ENCODE results near the gene MIA.
A peak's percentile ranks its signal among the peaks of the same experiment; 100 is the strongest.
"Not testable (repeated sequence)": the region's sequence is repeated elsewhere in the genome, so short reads cannot be mapped to it uniquely, and the experiment has no call there.

Gene MIA

DNA sequence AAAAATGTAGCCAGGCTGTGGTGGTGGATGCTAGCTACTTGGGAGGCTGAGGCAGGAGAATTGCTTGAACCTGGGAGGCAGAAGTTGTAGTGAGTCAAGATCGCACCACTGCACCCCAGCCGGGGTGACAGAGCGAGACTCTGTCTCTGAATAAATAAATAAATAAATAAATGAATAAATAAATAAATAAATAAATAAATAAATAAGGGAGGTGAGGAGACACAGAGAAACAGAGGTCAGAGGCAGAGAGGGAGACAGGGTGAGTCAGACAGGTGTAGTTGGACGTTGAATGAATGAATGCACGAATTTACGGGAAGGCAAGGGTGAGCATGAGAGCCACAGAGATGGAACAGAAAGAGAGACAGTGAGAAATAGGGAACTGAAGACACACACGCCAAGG is 5.8 kb downstream of the MIA start:
- DNase-seq, result no peak

DNA sequence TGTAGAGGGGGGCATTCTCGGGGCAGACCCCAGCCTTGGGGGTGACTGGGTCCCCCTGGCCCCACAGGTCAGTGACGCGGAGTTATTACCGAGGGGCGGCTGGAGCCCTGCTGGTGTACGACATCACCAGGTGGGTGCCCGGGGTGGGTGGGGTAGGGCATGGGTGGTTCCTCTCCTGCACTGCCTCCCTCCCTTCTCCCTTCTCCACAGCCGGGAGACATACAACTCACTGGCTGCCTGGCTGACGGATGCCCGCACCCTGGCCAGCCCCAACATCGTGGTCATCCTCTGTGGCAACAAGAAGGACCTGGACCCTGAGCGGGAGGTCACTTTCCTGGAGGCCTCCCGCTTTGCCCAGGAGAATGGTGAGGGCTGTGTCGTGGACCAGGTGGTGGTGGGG is 8.4 kb downstream of the MIA start:
- DNase-seq, result no peak

DNA sequence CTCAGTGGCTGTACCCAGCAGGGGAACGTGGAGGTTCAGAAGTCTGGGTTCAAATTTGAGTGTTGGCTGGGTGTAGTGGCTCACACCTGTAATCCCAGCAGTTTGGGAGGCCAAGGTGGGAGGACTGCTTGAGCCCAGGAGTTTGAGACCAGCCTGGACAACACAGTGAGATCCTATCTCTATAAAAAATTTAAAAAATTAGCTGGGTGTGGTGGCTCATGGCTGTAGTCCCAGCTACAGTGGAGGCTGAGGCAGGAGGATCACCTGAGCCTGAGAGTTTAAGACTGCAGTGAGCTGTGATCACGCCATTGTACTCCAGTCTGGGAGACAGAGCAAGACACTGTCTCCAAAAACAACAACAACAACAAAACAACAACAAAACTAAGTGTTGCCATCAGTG is 8.8 kb downstream of the MIA start:
- DNase-seq, result not testable (repeated sequence)

DNA sequence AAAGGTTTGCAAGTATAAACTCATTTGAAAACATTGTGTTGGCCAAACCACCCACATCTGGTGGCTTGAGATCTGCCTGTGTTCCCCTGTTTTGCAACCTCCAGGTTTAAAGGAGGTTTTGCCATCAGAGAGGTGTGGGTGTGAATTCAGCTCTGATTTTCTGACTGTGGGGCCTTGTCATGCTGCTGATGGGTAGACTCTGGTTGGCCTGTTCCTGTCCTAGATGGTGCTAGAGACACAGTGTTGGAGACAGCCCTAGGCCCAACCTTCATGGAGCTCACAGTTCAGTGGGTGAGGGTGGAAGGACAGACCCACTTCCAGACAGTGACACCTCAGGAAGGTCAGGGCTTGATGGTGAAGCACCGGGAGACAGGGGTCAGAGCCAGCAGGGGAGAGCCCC is 10.2 kb downstream of the MIA start:
- DNase-seq, result no peak

DNA sequence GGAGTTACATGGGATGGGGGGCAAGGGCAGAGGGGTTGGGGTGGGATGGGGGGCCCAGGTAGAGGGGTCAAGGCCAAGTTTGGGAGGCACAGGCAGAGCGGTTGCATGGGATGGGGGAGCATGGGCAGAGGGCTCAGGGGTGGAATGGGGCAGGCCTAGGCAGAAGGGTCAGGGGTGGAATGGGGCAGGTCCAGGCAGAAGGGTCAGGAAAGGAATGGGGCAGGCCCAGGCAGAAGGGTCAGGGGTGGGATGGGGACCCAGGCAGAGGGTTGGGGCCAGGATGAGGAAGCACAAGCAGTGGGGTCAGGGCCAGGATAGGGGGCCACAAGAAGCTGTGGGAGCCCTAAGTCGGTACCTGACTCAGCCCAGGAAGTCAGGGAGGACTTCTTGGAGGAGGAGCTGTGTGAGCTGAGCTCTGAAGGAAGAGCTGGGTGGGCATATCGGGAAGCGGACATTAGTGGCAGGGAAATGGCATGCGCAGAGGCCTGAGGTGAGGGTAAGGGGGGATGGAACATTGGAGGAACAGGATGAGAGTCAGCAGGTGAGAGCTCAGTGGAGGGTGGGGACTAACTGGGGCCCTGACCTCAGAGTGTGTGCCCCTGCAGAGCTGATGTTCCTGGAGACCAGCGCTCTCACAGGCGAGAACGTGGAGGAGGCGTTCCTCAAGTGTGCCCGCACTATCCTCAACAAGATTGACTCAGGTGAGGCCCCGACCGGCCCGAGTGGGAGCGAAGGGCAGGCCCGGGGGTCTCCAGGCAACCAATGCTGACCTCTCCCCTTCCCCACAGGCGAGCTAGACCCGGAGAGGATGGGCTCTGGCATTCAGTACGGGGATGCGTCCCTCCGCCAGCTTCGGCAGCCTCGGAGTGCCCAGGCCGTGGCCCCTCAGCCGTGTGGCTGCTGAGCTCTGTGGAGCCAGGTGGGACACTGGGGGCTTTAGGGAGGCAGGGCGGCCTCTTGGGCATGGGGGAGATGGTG is 11.0 kb downstream of the MIA start:
- no peak for DNase-seq

DNA sequence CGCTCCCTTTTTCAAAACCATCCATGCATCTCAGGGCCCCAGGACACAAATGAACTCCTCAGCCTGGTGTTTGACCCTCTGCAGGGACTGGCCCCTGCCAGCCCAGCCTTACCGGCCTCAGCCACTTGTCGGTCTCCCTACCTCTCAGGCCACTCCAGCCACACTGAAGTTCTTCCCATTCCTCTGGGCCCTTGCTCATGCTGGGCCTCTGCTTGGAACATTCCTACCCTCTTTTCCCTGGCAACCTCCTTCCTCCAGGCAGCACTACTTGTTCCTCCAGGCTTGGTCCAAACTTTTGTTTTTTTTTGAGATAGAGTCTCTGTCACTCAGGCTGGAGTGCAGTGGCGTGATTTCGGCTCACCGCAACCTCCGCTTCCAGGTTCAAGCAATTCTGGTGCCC is 16.0 kb downstream of the MIA start:
- DNase-seq, result no peak

DNA sequence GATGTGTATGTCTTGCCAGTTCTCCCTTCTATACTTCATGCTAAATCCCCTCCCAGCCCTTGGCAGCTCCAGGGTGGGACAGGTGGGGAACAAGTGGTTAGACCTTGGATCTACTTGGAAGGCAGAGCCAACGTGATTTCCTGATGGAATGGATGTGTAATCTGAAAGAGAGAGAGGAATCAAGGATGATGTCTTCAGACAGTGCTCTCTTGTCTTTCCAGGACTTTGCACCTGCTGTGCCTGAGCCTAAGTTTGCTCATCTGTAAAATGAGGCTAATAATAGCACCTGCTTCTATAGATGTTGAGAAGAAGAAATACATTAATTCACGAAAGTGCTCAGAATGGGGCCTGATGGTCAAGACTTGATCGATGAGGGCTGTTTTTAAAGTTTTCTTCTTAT is 16.7 kb downstream of the MIA start:
- no peak for DNase-seq

DNA sequence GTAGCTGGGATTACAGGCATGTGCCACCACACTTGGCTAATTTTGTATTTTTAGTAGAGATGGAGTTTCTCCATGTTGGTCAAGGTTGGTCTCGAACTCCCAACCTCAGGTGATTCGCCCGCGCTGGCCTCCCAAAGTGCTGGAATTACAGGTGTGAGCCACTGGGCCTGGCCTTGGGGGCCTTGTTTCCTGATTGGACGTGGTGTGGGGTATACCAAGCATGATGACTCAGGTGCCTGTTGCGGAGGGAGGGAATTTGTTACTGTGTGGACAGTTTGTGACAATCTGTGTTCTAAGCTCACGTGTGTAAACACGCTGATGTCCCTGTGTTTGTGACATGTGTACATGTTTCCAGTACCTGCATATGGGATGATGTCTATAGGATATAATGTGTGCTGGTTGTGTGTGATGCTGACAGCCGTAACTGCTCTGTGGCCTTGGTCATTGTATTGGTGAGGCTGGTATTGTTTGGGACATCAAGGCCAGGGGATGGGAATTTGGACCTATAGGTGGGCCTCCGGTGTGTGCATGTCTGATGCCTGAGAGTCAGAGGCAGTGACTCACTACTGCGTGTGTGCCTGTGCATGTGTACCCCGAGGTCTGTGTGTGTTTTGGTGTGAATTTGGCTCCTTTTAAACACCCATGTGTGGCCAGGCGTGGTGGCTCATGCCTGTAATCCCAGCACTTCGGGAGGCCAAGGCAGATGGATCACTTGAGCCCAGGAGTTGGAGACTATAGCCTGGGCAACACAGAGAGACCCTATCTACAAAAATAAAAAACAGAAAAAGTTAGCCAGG is 22.0 kb downstream of the MIA start:
- DNase-seq, result no peak

DNA sequence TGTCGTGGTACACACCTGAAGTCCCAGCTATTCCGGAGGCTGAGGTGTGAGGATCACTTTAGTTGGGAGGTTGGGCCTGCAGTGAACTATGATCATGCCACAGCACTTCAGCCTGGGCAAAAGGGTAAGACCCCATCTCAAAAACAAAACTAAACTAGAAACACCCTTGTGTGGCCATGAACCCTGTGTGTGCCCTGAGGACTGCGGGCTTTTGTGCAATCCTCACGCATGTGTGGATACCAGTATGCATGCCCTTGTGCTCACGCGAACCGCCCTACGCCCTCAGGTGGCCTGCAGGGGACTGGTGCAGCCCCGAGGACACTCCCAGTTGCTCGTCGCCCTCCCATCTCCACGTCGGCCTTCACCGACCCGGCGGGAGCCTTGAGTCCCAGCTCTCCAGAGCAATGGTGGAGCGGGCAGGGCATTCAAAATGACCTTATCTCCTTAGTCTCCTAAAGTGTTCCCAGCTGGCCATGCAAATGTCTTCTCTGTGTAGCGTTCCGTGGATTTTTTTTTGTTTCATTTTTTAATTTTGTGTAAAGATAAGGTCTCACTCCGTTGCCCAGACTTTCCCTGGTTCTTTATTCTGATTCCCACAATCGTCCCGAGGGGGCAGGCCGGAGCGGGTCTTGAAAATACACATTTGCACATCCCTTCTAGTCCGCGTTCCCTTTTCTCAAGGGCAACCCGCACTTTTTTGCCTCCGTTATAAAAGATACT is 22.8 kb downstream of the MIA start:
- no peak for DNase-seq

DNA sequence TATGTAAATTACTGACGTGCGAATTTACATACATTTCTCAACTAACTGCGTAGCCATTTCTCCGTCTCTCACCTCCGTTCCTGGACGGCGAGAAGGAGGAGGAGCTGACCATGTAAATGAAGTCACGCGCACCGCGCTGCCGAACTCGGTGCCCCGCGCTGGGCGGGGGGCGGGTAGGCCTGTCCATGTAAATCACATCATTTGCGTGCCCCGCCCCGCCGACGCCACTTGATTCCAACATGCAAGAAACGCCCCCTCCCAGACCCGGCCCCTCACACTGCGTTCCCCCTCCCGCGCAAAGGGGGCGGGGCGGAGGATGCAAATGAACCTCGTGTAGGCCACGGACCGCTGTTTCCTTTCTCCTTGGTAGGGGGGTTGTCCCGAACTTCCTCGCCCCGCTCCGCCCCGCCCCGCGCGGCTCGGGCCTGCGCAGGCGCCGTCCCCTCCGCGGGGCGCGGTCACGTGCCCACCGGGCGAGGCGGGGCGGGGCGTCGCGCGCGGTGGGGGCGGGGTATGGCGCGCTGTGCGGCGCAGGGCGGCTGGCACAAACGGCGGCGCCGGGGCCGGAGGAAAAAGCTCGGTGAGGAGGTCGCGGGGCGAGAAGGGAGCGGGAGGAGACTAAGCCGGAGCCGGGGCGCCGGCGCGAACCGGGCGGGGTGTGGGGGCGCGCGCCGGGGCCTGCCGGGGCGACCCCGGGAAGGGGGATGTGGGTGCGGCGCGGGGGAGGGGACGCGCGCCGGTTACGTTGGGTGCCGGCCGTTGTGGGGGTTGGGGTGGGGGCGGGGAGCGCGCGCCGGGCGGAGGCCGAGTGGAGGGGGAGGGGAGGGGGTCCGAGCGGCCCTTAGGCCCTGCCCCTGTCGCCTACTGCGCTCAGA is 23.6 kb downstream of the MIA start, which contains the start of gene EGLN2:
TSS of gene EGLN2 (plus strand) at position 509 of the 875 bp plus-strand sequence. CDS start 1,382 bp downstream, outside the sequence.
- peak; percentile 99 for DNase-seq

DNA sequence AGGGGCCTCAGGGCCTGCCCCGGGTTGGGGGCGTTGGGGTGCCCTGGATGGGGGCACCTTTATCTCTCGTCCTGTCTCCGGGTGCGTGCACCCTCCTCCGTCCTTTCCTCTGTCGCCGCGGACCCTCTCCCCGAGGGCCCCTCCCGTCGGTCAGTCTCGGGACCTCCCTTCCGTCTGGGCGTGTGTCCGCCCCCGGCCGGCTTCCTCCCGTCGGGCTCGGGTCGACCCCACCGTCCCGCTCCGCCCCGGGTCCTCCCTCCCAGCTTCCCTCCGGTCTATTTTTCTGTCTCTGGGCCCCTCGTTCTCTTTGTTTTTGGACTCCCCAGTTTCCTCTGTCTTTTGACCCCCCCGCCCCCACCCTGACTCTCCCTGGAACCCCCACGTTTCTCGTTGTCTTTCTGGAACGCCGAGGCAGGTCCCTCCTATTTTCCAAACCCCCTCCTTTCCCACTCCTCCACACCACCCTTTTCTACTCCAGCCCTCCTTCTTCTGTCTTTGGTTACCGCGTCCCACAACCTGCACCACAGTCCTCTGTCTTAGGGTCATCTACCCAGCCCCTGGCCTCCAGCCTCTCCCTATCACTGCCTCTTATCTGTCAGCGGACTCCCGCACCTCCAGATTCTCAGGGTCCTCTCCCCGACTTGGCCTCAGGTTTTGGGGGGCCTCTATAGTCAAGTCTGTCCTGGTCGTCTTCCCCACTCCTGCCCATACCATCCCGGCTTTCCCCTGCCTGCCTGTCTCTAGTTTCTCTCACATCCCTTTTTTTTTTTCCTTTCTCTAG is 24.4 kb downstream of the MIA start:
- no peak for DNase-seq

DNA sequence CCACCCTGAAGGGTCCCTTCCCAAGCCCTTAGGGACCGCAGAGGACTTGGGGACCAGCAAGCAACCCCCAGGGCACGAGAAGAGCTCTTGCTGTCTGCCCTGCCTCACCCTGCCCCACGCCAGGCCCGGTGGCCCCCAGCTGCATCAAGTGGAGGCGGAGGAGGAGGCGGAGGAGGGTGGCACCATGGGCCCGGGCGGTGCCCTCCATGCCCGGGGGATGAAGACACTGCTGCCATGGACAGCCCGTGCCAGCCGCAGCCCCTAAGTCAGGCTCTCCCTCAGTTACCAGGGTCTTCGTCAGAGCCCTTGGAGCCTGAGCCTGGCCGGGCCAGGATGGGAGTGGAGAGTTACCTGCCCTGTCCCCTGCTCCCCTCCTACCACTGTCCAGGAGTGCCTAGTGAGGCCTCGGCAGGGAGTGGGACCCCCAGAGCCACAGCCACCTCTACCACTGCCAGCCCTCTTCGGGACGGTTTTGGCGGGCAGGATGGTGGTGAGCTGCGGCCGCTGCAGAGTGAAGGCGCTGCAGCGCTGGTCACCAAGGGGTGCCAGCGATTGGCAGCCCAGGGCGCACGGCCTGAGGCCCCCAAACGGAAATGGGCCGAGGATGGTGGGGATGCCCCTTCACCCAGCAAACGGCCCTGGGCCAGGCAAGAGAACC is 25.1 kb downstream of the MIA start:
- no peak for DNase-seq

DNA sequence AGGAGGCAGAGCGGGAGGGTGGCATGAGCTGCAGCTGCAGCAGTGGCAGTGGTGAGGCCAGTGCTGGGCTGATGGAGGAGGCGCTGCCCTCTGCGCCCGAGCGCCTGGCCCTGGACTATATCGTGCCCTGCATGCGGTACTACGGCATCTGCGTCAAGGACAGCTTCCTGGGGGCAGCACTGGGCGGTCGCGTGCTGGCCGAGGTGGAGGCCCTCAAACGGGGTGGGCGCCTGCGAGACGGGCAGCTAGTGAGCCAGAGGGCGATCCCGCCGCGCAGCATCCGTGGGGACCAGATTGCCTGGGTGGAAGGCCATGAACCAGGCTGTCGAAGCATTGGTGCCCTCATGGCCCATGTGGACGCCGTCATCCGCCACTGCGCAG is 25.7 kb downstream of the MIA start:
- DNase-seq, result no peak

DNA sequence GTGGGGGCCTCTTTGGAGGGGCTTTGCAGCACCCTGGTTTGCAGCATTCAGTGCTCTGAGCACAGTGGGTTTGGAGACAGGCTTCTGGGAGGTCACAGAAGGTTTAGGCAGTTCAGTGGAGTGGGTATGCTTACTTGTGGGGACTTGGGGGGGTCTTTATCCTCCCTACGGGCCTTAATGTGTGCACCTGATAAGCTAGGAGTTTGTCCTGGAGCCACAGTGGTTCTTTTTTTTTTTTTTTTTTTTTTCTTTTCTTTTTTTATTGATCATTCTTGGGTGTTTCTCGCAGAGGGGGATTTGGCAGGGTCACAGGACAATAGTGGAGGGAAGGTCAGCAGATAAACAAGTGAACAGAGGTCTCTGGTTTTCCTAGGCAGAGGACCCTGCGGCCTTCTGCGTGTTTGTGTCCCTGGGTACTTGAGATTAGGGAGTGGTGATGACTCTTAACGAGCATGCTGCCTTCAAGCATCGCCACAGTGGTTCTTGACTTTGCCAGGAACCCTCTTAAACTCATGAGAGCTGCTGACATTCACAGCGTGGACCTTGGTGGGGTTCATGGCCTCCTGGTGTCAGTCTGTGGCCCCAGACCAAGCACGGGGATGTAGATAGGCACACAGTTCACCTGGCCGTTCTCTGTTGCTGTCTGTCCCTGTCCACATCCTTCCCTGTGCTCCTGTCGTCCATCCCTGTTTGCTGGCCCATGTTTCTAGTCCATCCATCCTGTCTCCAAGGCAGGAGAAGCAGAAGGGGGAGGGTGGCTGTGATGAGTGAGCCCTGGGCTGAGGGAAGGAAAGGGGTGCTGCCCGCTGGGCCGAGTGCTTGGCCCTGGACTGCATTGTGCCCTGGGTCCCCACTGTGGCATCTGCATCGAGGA is 26.3 kb downstream of the MIA start:
- DNase-seq, result no peak

DNA sequence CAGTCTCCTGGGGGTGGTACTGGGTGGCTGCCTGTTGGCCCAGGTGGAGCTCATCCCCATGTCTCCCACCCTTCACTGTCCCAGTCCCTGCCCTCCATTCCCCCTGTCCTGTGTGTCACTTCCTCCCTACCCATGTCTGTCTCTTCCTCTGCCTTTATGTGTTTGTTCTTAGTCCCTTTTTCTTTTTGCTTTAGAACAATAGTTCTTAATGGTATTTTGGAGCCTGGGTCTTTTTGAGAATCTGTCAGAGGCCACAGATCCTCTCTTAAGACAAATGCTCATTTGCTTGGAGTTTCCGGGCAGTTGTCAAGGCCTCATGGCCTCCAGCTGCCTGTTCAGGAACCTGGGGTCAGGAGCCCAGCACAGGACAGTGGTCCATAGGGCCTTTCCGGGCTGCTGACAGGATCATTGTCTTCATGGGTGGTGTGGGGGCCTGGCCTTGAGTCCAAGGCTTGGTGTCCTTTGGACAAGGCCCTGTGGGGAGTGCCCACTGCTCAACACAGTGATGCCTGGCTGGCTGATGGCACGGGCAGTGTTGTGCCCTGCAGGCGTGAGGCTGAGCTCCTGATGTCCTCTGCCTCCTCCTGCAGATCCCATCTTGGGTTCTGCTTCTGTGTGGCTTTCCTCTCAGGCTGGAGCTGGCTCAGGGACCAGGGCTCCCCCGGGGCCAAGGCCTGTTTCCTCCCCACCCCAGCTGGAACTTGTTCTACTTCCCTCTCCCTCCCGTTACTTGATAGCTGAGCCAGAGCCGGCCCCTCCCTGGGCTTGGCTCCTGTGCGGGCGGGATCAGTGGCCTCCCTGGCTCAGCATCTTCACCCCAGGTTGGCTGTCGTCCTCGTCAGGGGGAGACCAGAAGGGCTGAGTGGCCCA is 27.2 kb downstream of the MIA start:
- peak; percentile 32 for DNase-seq

DNA sequence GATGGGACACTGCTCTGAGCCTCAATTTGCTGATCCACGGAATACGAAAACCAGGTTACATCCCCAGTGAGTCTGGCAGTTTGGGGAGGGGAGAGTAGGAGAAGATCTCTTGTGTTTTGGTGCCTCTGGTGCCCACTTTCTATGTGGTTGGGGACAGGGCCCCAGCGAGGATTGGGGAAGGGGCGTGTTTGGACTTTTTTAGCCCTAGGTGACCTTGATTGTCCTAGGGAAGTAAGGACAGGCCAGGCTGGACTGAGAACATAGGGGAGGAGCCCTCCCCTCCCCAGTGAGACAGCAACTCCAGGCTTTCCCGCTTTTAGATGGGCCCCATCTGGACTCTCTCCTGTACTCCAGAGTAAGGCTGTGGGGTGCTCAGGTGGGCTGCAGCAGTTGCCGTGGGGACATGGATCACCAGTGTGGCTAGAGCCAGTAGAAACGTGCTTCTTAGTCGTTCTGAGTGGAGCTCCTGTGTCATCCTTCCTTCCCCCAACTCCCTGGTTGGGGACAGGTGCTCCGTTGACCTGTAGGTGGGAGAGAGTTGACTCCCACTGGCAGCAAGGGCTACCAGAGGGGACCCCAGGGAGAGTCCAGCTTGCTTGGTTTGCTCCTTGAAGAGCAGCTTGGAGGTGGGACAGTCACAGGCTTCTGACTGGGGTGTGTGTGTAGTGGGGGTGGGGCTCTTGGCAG is 28.0 kb downstream of the MIA start:
- no peak for DNase-seq

DNA sequence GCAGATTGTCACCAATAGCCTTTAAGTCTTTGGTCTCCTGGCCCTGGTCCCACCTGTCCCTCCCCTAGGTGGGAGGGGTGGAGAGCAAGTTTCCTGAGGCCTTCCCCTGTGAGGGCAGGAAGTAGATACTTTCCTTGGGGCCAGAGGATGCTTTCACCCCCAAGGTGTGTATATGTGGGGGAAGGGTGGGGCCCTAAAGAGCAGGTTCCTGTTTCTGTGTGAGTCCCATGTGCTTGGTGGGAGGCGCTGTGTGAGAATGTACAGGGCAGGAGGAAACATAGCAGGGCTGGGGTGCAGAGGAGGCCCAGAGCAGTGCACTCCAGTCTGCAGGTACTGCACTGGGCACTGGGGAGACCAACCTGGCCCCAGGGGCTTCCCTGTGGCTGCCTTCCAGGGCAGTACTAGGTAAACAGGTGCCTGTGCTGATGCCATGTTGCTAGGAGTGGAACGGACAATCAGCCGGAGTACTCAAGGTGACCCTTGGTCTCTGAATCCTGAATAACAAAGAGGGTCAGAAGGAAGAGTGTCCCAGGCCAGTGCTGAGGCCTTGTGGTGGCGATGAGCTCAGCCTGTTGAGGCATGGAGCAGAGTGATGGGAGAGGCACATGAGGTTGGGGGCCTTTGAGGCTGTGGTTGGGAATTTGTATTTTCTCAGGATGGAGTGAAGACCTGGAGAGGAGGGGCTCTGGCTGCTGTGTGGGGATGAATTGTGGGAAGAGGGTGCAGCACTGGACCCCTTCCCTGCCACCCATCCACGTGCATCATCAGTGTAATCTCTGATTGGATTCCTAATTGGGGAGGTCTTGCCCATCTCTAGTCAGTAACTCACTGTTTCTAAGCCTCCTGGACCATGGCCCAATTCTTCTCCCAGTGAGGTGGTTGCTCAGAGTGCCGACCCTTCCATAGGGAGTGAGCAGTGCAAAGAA is 28.8 kb downstream of the MIA start:
- no peak for DNase-seq
